NCI-H187 (cell line): ENCODE measurements around the gene KIF1A.

Source experiments
- DNase-seq, 2 experiments: peaks; one replicate each; lab custom pipeline; 2025; lab: John Stamatoyannopoulos, UW

KIF1A gene

GRCh38 chr2:240735476-240735875 lies 84.5 kb downstream of the KIF1A start:
- DNase-seq = no peak

GRCh38 chr2:240734756-240735155 lies 85.3 kb downstream of the KIF1A start:
- DNase-seq = no peak

- no peak for DNase-seq
Observed at GRCh38 chr2:240733803-240734495, 86.1 kb downstream of the KIF1A start.

- DNase-seq = no peak
Observed at GRCh38 chr2:240732911-240733622, 87.0 kb downstream of the KIF1A start.

GRCh38 chr2:240732184-240732583 lies 87.8 kb downstream of the KIF1A start:
- DNase-seq = no peak

- DNase-seq = no peak
Observed at GRCh38 chr2:240731178-240731545, 88.9 kb downstream of the KIF1A start.

GRCh38 chr2:240730501-240731177 lies 89.4 kb downstream of the KIF1A start:
- no peak for DNase-seq

- DNase-seq = no peak
Observed at GRCh38 chr2:240728827-240729226, 91.2 kb downstream of the KIF1A start.

- no peak for DNase-seq
Observed at GRCh38 chr2:240728361-240728760, 91.7 kb downstream of the KIF1A start.

GRCh38 chr2:240727913-240728312 lies 92.1 kb downstream of the KIF1A start:
- no peak for DNase-seq

GRCh38 chr2:240727439-240727838 lies 92.6 kb downstream of the KIF1A start:
- DNase-seq = no peak

- DNase-seq = no peak
Observed at GRCh38 chr2:240726876-240727275, 93.1 kb downstream of the KIF1A start.

- no peak for DNase-seq
Observed at GRCh38 chr2:240725671-240726070, 94.3 kb downstream of the KIF1A start.

- no peak for DNase-seq
Observed at GRCh38 chr2:240725266-240725665, 94.8 kb downstream of the KIF1A start.

- DNase-seq = no peak
Observed at GRCh38 chr2:240724431-240724830, 95.6 kb downstream of the KIF1A start.

- DNase-seq = no peak
Observed at GRCh38 chr2:240723851-240724250, 96.2 kb downstream of the KIF1A start.

- DNase-seq = no peak
Observed at GRCh38 chr2:240722796-240723735, 97.0 kb downstream of the KIF1A start.

GRCh38 chr2:240722376-240722775 lies 97.6 kb downstream of the KIF1A start:
- no peak for DNase-seq

GRCh38 chr2:240721596-240722180 lies 98.3 kb downstream of the KIF1A start:
- no peak for DNase-seq

GRCh38 chr2:240720686-240721595 lies 99.1 kb downstream of the KIF1A start:
- DNase-seq = no peak
